ENCODE measurements around the gene KCNAB1.

KCNAB1 gene

GRCh38 chr3:156535798-156536197, 415.4 kb downstream of the KCNAB1 start:
- H3K36me3 ChIP-seq (ENCODE audit: insufficient read depth, insufficient read length, low read length): peaks cover 22% of the 10 kb centered on the region
- no peaks in the 10 kb centered on the region for H3K27me3 ChIP-seq (ENCODE audit: insufficient read depth, insufficient read length)
- TF ChIP-seq SUZ12 (IDR thresholded peaks at IDR 0.05; ENCODE audit: extremely low read depth, insufficient read depth, insufficient read length): no peak
- TF ChIP-seq YY1 (IDR thresholded peaks at IDR 0.05; ENCODE audit: insufficient read depth, insufficient read length): no peak
- no peak overlapping the region for H3K9ac ChIP-seq (ENCODE audit: insufficient read length, low read depth)
- H3K4me3 ChIP-seq (ENCODE audit: insufficient read length, low read depth): no peak overlapping the region
- peaks cover 9% of the 10 kb centered on the region for H3K4me1 ChIP-seq (ENCODE audit: insufficient read depth, insufficient read length)
- no peaks in the 10 kb centered on the region for H3K9me3 ChIP-seq (ENCODE audit: insufficient read depth, low read length)
- DNase-seq (ENCODE audit: low read depth, low spot score): no peak

GRCh38 chr3:156536524-156537316, 416.3 kb downstream of the KCNAB1 start:
- Histone ChIP-seq H3K4me3 (ENCODE audit: insufficient read length, low read depth) (no peak overlapping the region), H3K9ac (ENCODE audit: insufficient read length, low read depth) (no peak overlapping the region), H3K27me3 (ENCODE audit: insufficient read depth, insufficient read length) (no peaks in the 10 kb centered on the region), H3K4me1 (ENCODE audit: insufficient read depth, insufficient read length) (peaks cover 9% of the 10 kb centered on the region), H3K36me3 (ENCODE audit: insufficient read depth, insufficient read length, low read length) (peaks cover 31% of the 10 kb centered on the region), H3K9me3 (ENCODE audit: insufficient read depth, low read length) (no peaks in the 10 kb centered on the region)
- DNase-seq (ENCODE audit: low read depth, low spot score): no peak
- TF ChIP-seq ZNF274 (IDR thresholded peaks at IDR 0.05; ENCODE audit: low read depth, low read length): no peak
- no peak for TF ChIP-seq YY1 (IDR thresholded peaks at IDR 0.05; ENCODE audit: insufficient read depth, insufficient read length)
- TF ChIP-seq SUZ12 (IDR thresholded peaks at IDR 0.05; ENCODE audit: extremely low read depth, insufficient read depth, insufficient read length): no peak

GRCh38 chr3:156539051-156539450, 418.7 kb downstream of the KCNAB1 start:
- peaks cover 55% of the 10 kb centered on the region for H3K36me3 ChIP-seq (ENCODE audit: insufficient read depth, insufficient read length, low read length)
- H3K27me3 ChIP-seq (ENCODE audit: insufficient read depth, insufficient read length): no peaks in the 10 kb centered on the region
- DNase-seq (ENCODE audit: low read depth, low spot score): no peak
- no peaks in the 10 kb centered on the region for H3K9me3 ChIP-seq (ENCODE audit: insufficient read depth, low read length)
- peaks cover 5% of the 10 kb centered on the region for H3K4me1 ChIP-seq (ENCODE audit: insufficient read depth, insufficient read length)
- H3K4me3 ChIP-seq (ENCODE audit: insufficient read length, low read depth): no peak overlapping the region
- H3K9ac ChIP-seq (ENCODE audit: insufficient read length, low read depth): no peak overlapping the region
- TF ChIP-seq YY1 (IDR thresholded peaks at IDR 0.05; ENCODE audit: insufficient read depth, insufficient read length) (no peak), SUZ12 (IDR thresholded peaks at IDR 0.05; ENCODE audit: extremely low read depth, insufficient read depth, insufficient read length) (no peak), ZNF274 (IDR thresholded peaks at IDR 0.05; ENCODE audit: low read depth, low read length) (no peak)

DNA sequence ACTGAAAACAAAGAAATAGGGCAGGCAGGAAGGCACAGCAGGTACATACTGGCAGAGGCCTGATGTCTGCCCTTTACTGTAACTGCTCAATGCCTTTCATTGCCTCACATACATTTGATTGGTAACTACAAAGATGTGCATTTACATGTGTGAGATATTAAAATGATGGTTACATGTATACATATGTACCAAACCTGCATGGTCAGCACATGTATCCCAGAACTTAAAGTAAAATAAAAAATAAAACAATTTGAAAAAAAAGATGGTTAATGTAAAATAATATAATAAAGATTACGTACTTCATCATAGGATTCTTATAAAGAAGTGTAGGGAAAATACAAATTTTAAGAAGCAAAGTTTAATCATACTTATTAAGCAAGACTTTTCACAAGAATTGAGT, 419.4 kb downstream of the KCNAB1 start:
- Histone ChIP-seq H3K27me3 (ENCODE audit: insufficient read depth, insufficient read length) (no peaks in the 10 kb centered on the region), H3K9me3 (ENCODE audit: insufficient read depth, low read length) (no peaks in the 10 kb centered on the region), H3K9ac (ENCODE audit: insufficient read length, low read depth) (no peak overlapping the region), H3K36me3 (ENCODE audit: insufficient read depth, insufficient read length, low read length) (peaks cover 62% of the 10 kb centered on the region), H3K4me1 (ENCODE audit: insufficient read depth, insufficient read length) (no peaks in the 10 kb centered on the region), H3K4me3 (ENCODE audit: insufficient read length, low read depth) (no peak overlapping the region)
- no peak for DNase-seq (ENCODE audit: low read depth, low spot score)
- TF ChIP-seq YY1 (IDR thresholded peaks at IDR 0.05; ENCODE audit: insufficient read depth, insufficient read length): no peak
- no peak for TF ChIP-seq ZNF274 (IDR thresholded peaks at IDR 0.05; ENCODE audit: low read depth, low read length)
- TF ChIP-seq SUZ12 (IDR thresholded peaks at IDR 0.05; ENCODE audit: extremely low read depth, insufficient read depth, insufficient read length): no peak

- TF ChIP-seq YY1 (IDR thresholded peaks at IDR 0.05; ENCODE audit: insufficient read depth, insufficient read length): no peak
- TF ChIP-seq ZNF274 (IDR thresholded peaks at IDR 0.05; ENCODE audit: low read depth, low read length): no peak
- no peak for TF ChIP-seq SUZ12 (IDR thresholded peaks at IDR 0.05; ENCODE audit: extremely low read depth, insufficient read depth, insufficient read length)
- Histone ChIP-seq H3K4me3 (ENCODE audit: insufficient read length, low read depth) (no peak overlapping the region), H3K27me3 (ENCODE audit: insufficient read depth, insufficient read length) (no peaks in the 10 kb centered on the region), H3K9ac (ENCODE audit: insufficient read length, low read depth) (no peak overlapping the region), H3K9me3 (ENCODE audit: insufficient read depth, low read length) (no peaks in the 10 kb centered on the region), H3K36me3 (ENCODE audit: insufficient read depth, insufficient read length, low read length) (peaks cover 88% of the 10 kb centered on the region), H3K4me1 (ENCODE audit: insufficient read depth, insufficient read length) (no peaks in the 10 kb centered on the region)
- DNase-seq (ENCODE audit: low read depth, low spot score): no peak
Observed at GRCh38 chr3:156542101-156543042, 422.0 kb downstream of the KCNAB1 start.

GRCh38 chr3:156543043-156543555, 422.7 kb downstream of the KCNAB1 start:
- no peaks in the 10 kb centered on the region for H3K27me3 ChIP-seq (ENCODE audit: insufficient read depth, insufficient read length)
- H3K9ac ChIP-seq (ENCODE audit: insufficient read length, low read depth): no peak overlapping the region
- no peak for DNase-seq (ENCODE audit: low read depth, low spot score)
- peaks cover 95% of the 10 kb centered on the region for H3K36me3 ChIP-seq (ENCODE audit: insufficient read depth, insufficient read length, low read length)
- H3K4me3 ChIP-seq (ENCODE audit: insufficient read length, low read depth): no peak overlapping the region
- H3K4me1 ChIP-seq (ENCODE audit: insufficient read depth, insufficient read length): no peaks in the 10 kb centered on the region
- H3K9me3 ChIP-seq (ENCODE audit: insufficient read depth, low read length): no peaks in the 10 kb centered on the region
- no peak for TF ChIP-seq YY1 (IDR thresholded peaks at IDR 0.05; ENCODE audit: insufficient read depth, insufficient read length)
- TF ChIP-seq ZNF274 (IDR thresholded peaks at IDR 0.05; ENCODE audit: low read depth, low read length): no peak
- TF ChIP-seq SUZ12 (IDR thresholded peaks at IDR 0.05; ENCODE audit: extremely low read depth, insufficient read depth, insufficient read length): no peak

GRCh38 chr3:156547637-156548036, 427.3 kb downstream of the KCNAB1 start:
- no peak overlapping the region for H3K9ac ChIP-seq (ENCODE audit: insufficient read length, low read depth)
- no peak overlapping the region for H3K4me3 ChIP-seq (ENCODE audit: insufficient read length, low read depth)
- H3K36me3 ChIP-seq (ENCODE audit: insufficient read depth, insufficient read length, low read length): peaks cover 99% of the 10 kb centered on the region
- no peaks in the 10 kb centered on the region for H3K4me1 ChIP-seq (ENCODE audit: insufficient read depth, insufficient read length)
- DNase-seq (ENCODE audit: low read depth, low spot score): no peak
- no peaks in the 10 kb centered on the region for H3K27me3 ChIP-seq (ENCODE audit: insufficient read depth, insufficient read length)
- H3K9me3 ChIP-seq (ENCODE audit: insufficient read depth, low read length): no peaks in the 10 kb centered on the region
- TF ChIP-seq SUZ12 (IDR thresholded peaks at IDR 0.05; ENCODE audit: extremely low read depth, insufficient read depth, insufficient read length) (no peak), ZNF274 (IDR thresholded peaks at IDR 0.05; ENCODE audit: low read depth, low read length) (no peak), YY1 (IDR thresholded peaks at IDR 0.05; ENCODE audit: insufficient read depth, insufficient read length) (no peak)

Data from NT2/D1 (cell line).